Lower leg skin (tissue), 3 donors: ENCODE data around the gene BAHCC1.

Experiments
- CTCF ChIP-seq, 3 donors: fragments of 450-650 bp; IDR thresholded peaks; one replicate each; pipeline ENCODE4 v1.5.1; 2016; ENCODE audit warnings: antibody characterized with exemption in 3 of 3, mild to moderate bottlenecking in 3 of 3, moderate library complexity in 2 of 3
- POLR2A ChIP-seq, 2 donors: fragments of 450-650 bp; IDR thresholded peaks; one replicate each; pipeline ENCODE4 v1.6.1; 2016 to 2017; ENCODE audit warnings: antibody characterized with exemption in 2 of 2, mild to moderate bottlenecking in 1 of 2, moderate library complexity in 1 of 2

- no peak for TF ChIP-seq CTCF (IDR thresholded peaks at IDR 0.05)
- TF ChIP-seq POLR2A (IDR thresholded peaks at IDR 0.05) = no peak
Measured at GRCh38 chr17:81502471-81503017, 107.3 kb downstream of the BAHCC1 start.
